HUES6 (cell line): ENCODE data around the gene FOXN1.

Experiments
- H3K27ac ChIP-seq: 2 replicates; pipeline ENCODE4 v1.7.0; 2013; ENCODE audit warnings: low read depth, mild to moderate bottlenecking, low read length, inconsistent platforms
- H3K27me3 ChIP-seq: 2 replicates; pipeline ENCODE4 v1.6.1; 2013; ENCODE audit warnings: low read length; ENCODE audit not compliant: control insufficient read depth, insufficient read depth
- H3K36me3 ChIP-seq: 2 replicates; pipeline ENCODE4 v1.6.1; 2013; ENCODE audit warnings: low read length; ENCODE audit not compliant: control insufficient read depth, insufficient read depth
- H3K4me1 ChIP-seq: 2 replicates; pipeline ENCODE4 v1.6.1; 2013; ENCODE audit warnings: low read length; ENCODE audit not compliant: control insufficient read depth, insufficient read depth
- H3K4me3 ChIP-seq: 2 replicates; pipeline ENCODE4 v1.5.1; 2013; ENCODE audit warnings: low read depth, low read length
- H3K9ac ChIP-seq: one replicate; pipeline ENCODE4 v1.6.1; 2013; ENCODE audit warnings: mild to moderate bottlenecking, low read length
- H3K9me3 ChIP-seq: 2 replicates; pipeline ENCODE4 v1.6.1; 2013; ENCODE audit warnings: low read depth, low read length; ENCODE audit not compliant: control insufficient read depth, insufficient read depth

The FOXN1 gene

DNA sequence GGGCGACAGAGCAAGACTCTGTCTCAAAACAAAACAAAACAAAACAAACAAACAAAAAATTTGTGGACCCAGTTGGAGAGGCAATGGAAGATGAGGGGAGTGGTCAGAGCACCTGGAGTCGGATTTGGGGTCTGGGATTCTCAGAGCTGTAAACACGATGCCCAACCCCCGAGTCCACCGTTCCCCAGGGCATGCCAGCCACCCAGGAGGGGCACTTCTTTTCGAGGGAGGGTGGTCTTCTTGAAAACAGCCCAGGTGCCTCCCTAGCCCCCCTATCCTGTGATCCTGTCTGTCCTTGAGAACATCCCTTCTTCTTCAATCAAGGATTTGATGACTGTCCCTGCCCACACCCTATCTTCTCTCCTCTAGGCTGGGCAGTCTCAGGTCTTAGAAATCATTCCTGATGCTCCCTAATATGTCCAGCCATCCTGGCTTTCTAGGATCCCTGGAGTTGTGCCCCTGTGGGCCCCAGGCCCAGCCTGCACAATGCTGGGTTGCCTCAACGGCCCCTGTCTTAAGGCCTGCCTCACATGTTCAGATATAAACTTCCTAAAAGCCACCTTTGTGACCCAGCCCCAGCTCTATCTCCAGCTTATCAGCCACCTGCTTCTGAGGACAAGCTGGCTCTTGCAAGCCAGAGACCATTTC is 35.8 kb upstream of the FOXN1 start:
- Histone ChIP-seq H3K4me3 (no peak overlapping the region), H3K36me3 (no peaks in the 10 kb centered on the region), H3K9ac (no peak overlapping the region), H3K27ac (no peak overlapping the region), H3K4me1 (no peaks in the 10 kb centered on the region), H3K27me3 (no peaks in the 10 kb centered on the region), H3K9me3 (no peaks in the 10 kb centered on the region)

GRCh38 chr17:28470914-28471366 is 35.2 kb upstream of the FOXN1 start:
- no peaks in the 10 kb centered on the region for H3K9me3 ChIP-seq
- no peaks in the 10 kb centered on the region for H3K36me3 ChIP-seq
- H3K4me1 ChIP-seq, result no peaks in the 10 kb centered on the region
- H3K27ac ChIP-seq, result no peak overlapping the region
- H3K4me3 ChIP-seq, result no peak overlapping the region
- H3K27me3 ChIP-seq, result no peaks in the 10 kb centered on the region
- no peak overlapping the region for H3K9ac ChIP-seq

- no peaks in the 10 kb centered on the region for H3K9me3 ChIP-seq
- no peak overlapping the region for H3K9ac ChIP-seq
- no peak overlapping the region for H3K4me3 ChIP-seq
- no peaks in the 10 kb centered on the region for H3K36me3 ChIP-seq
- no peak overlapping the region for H3K27ac ChIP-seq
- H3K4me1 ChIP-seq, result no peaks in the 10 kb centered on the region
- no peaks in the 10 kb centered on the region for H3K27me3 ChIP-seq
Observed at GRCh38 chr17:28471531-28472342, 34.4 kb upstream of the FOXN1 start.

DNA sequence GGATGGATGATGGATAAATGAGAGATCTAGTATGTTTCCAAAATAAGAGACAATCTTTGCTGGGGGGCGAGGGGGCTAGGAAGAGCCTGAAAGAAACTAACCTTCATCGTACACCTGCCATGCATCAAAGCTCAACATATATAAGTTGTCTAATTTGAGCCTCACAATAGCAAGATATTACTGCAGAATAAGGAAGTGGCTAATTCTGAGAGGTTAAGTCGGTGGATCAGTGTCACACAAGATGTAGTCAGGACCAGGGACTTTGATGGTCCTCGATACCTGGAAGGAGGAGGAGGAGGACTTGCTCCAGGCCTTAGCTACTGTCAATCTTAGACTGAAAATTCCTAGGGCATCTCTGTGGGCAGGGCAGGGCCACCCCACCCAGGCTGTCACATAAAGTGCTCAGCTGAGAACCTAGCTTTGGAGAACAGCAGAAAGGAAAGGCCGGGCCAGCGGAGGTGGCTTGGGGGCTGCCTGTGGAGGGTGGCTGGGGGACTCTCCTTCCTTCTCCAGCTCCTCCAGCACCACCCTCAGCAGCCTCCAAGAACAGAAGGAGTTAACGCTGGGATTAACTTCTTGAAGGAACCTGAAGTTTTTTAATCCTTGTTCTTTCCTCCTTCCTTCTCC is 33.2 kb upstream of the FOXN1 start:
- H3K36me3 ChIP-seq, result no peaks in the 10 kb centered on the region

DNA sequence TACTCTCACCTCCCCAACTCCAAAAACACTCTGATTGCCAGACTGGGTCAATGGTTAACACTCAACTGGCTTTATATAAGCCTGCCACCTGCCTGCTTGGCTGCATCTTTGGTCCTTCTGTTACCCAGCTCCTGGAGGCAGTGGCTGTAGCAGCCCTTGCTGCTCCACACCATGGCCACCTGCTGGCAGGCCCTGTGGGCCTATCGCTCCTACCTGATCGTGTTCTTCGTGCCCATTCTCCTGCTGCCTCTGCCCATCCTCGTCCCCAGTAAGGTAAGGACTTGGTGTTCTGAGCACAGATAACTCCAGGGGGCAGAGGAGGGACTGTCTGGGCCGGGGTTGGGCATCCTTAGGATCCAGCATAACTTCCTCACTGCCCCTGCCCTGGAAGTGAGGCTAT is 32.6 kb upstream of the FOXN1 start, which contains the start of gene SLC13A2:
Gene SLC13A2 (plus strand): TSS at position 103 of the 400 bp plus-strand sequence. CDS start 69 bp downstream, at position 172.
- Histone ChIP-seq H3K27me3 (no peaks in the 10 kb centered on the region), H3K36me3 (no peaks in the 10 kb centered on the region), H3K9ac (no peak within 1 kb of the TSS), H3K4me3 (no peak within 1 kb of the TSS), H3K4me1 (no peaks in the 10 kb centered on the region), H3K27ac (no peak within 1 kb of the TSS), H3K9me3 (no peaks in the 10 kb centered on the region)

More for the DNA sequence above, 33.2 kb upstream of the FOXN1 start:
- Histone ChIP-seq H3K4me3 (no peak overlapping the region), H3K4me1 (no peaks in the 10 kb centered on the region), H3K9ac (no peak overlapping the region), H3K9me3 (no peaks in the 10 kb centered on the region), H3K27me3 (no peaks in the 10 kb centered on the region), H3K27ac (no peak overlapping the region)

GRCh38 chr17:28474111-28474531 is 32.0 kb upstream of the FOXN1 start:
- Histone ChIP-seq H3K9ac (no peak overlapping the region), H3K4me1 (no peaks in the 10 kb centered on the region), H3K9me3 (no peaks in the 10 kb centered on the region), H3K27me3 (no peaks in the 10 kb centered on the region), H3K27ac (no peak overlapping the region), H3K36me3 (no peaks in the 10 kb centered on the region), H3K4me3 (no peak overlapping the region)

GRCh38 chr17:28475151-28475900 is 30.8 kb upstream of the FOXN1 start:
- no peak overlapping the region for H3K27ac ChIP-seq
- H3K27me3 ChIP-seq, result no peaks in the 10 kb centered on the region
- no peaks in the 10 kb centered on the region for H3K9me3 ChIP-seq
- no peaks in the 10 kb centered on the region for H3K4me1 ChIP-seq
- no peak overlapping the region for H3K9ac ChIP-seq
- no peaks in the 10 kb centered on the region for H3K36me3 ChIP-seq
- H3K4me3 ChIP-seq, result no peak overlapping the region

- Histone ChIP-seq H3K9me3 (no peaks in the 10 kb centered on the region), H3K27ac (no peak overlapping the region), H3K9ac (no peak overlapping the region), H3K36me3 (no peaks in the 10 kb centered on the region), H3K4me3 (no peak overlapping the region), H3K4me1 (peaks cover 4% of the 10 kb centered on the region), H3K27me3 (no peaks in the 10 kb centered on the region)
Observed at GRCh38 chr17:28476076-28476865, 29.9 kb upstream of the FOXN1 start.

DNA sequence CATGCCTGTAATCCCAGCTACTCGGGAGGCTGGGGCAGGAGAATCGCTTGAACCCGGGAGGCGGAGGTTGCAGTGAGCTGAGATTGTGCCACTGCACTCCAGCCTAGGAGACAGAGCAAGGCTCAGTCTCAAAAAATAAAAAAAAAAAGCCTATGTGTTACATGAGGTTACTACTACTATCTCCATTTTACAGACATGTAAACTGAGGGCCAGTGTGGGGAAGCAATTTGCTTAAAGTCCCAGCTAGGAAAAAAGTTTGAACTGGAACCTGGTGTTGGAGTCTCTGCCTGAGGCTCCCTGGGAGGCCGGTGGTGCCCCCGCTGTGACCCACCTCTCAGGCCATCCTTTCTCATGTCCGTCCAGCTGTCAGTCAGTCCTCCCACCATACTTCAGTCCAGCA is 28.2 kb upstream of the FOXN1 start:
- no peak overlapping the region for H3K4me3 ChIP-seq
- no peaks in the 10 kb centered on the region for H3K27me3 ChIP-seq
- H3K4me1 ChIP-seq, result peaks cover 8% of the 10 kb centered on the region
- H3K27ac ChIP-seq, result no peak overlapping the region
- H3K9me3 ChIP-seq, result no peaks in the 10 kb centered on the region
- H3K36me3 ChIP-seq, result no peaks in the 10 kb centered on the region
- H3K9ac ChIP-seq, result no peak overlapping the region
